ENCODE results near the gene MS4A10.
"Not testable (repeated sequence)": the region's sequence is repeated elsewhere in the genome, so short reads cannot be mapped to it uniquely, and the experiment has no call there.

MS4A10 gene

DNA sequence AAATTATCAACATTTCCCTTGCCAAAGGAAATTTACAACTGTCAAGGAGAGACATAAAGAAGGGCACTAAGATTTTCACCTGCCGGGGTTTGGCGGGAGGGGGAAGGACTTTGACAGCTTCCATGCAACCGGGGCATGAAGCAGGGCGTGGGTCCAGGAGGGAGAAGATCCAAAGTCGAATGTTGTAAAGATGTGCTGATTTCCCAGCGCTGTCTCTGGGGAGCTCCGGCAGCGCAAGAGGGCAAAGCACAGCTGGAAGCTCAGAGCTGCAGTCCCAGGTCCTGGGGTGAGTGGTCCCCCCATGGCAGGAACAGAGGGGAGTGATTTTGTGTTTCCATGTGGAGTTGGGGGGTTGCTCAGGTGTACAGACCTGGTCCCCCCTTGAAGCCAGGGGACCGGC is at the start of gene MS4A10:
Gene MS4A10, plus strand, starts transcription at position 198 of the 400 bp plus-strand sequence. CDS start 5,003 bp downstream, outside the sequence.
- in situ Hi-C loops (cut with MboI; ENCODE audit: low sequenced_read_pairs) = no loop called here

DNA sequence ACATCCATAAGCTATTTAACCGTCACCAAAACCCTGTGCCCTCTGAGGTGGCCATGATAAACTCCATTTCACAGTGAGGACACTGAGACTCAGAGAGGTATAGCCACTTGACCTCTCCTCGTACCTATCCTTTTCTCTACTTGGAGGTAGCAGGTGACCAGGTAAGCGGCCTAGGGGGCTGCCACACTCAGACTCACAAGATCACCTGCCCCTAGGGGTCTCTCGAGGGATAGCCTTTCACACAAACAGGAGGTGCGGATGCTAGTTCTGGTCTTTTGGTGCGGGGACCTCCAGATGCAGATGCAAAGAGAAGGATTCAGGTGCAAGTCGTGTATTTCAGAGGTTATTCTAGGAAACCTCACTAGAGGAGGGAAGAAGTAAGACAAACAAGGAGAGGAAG is 46.0 kb upstream of the MS4A10 start:
- in situ Hi-C loops (cut with MboI; ENCODE audit: low sequenced_read_pairs) = no loop called here

DNA sequence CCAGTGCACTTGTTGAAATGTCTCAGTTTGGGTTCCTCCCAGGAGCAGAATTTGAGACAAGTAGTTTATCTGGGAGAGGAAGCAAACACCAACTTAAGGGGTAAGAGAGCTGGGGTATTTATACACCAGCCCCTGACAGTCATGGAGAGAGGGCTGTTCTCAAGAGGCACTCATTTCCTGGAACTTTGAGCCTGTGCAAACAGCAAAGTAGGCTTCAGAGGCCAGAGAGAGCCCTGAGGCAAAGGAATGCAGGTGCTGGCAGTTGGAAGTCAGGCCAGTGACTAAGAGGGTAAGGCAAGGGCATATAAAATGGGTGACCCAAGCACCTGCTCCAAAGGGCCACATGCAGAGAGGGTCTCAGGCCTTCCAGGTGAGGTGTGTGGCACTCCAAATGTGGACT is 44.6 kb upstream of the MS4A10 start:
- in situ Hi-C loops (cut with MboI; ENCODE audit: low sequenced_read_pairs) = no loop called here

DNA sequence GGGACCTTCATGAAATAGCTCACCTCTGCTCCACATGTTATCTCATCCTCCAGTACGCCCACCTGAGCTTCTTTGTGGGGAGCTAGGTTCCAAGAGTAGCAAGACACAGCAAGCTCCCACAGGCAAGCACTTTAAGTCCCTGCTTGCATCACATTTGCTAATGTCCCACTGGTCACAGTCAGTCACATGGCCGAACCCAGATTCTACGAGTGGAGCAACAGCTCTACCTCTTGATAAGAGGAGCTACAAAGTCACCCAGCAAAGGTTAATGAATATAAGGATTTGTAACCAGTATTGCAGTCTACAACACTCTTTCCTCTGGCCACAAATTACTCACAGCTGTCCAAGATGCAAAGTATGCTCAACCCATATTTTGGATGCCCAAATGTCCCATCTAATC is 43.7 kb upstream of the MS4A10 start:
- in situ Hi-C loops (cut with MboI; ENCODE audit: low sequenced_read_pairs) = no loop called here

DNA sequence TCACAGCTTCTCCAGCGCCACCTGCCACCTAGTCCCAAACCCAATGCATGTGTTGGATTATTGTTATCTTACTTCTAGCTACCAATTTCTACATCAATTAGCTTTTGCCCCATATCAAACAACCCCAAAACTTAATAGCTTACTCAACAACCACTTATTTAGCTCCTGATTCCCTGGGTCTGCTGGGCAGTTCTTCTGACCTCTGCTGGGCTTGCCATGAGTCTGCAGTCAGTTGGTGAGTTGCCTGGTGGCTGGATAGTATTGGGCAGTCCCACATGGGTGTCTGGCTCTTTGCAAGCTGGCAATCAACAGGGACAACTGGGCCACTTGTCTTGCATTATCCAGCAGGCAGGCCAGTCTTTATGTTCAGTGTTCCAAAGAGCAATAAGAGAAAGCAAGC is 42.1 kb upstream of the MS4A10 start:
- in situ Hi-C loops (cut with MboI; ENCODE audit: low sequenced_read_pairs) = no loop called here

DNA sequence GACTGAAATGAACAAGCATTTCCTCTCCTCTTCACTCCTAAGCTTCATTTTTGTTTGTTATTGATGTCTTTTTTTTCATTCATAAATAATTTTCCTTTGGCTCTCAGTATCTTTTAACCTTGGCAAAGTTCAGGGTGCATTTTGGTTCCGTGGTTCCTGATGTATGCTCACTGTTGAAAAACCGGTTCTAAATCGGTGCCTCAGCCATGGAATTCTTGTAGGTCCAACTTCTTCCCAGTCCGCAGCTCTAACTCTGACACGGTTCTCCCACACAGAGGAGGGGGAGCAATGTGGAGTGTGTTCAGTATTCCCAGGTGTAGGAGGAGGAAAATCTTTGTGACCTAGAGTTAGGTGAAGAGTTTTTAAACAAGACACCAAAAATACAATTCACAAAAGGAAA is 41.0 kb upstream of the MS4A10 start:
- in situ Hi-C loops (cut with MboI; ENCODE audit: low sequenced_read_pairs) = no loop called here

DNA sequence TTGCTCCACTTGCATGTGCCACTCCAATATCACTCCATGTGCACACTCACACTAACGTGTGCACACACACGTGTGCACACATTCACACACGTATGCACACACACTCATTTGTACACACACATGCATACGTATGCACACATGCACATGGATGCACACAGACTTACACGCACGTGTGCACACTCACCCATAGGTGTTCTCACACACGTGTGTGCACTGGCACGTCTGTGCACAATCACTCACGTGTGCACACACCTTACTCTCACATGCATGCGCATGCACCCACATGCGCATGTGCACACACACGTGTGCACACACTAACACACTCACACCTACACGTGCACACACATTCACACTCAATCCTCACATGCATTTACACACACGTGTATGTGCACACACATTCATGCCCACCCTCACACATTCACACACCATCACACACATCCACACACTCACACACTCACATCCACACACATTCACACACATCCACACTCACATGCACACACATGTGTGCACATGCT is 37.7 kb upstream of the MS4A10 start:
- in situ Hi-C loops (cut with MboI; ENCODE audit: low sequenced_read_pairs) = no loop called here

DNA sequence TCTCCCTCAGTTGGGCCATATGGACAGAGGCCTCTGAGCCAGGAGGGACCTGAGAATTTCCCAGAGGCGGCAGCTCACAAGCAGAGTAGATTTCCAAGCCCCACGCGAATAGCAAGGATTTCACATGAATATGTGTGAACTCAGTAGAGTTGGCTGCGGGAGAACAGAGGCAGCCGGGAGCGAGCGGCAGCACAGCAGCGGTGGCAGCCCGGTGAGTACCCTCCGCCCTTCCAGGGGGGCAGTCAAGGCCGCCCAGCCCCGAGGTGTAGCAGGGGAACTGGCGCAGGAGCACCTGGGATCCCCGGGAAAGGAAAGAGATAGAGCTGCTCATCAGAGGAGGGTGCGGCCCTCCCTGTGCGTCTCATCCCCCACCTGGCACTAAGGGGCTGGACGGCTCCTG is 36.9 kb upstream of the MS4A10 start:
- in situ Hi-C loops (cut with MboI; ENCODE audit: low sequenced_read_pairs) = no loop called here

DNA sequence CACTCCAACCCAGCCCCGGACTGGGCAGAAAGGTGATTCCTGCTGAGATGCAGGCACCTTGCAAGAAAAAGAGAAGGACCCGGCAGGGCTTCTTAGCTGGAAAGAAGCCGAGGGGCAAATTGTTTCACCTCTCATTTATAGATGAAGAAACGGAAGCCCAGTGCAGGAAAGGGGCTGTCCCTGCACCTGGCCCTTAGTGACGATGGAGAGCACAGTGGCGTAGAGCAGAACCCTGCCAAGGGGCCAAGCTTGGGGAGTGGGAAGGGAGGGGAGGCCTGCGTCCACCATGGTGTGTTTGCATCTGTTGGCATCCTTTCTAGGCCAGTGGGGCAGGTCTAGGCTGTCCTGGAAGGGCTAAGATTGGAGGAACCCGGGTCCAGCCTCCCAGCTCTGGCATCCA is 36.3 kb upstream of the MS4A10 start:
- in situ Hi-C loops (cut with MboI; ENCODE audit: low sequenced_read_pairs) = no loop called here

DNA sequence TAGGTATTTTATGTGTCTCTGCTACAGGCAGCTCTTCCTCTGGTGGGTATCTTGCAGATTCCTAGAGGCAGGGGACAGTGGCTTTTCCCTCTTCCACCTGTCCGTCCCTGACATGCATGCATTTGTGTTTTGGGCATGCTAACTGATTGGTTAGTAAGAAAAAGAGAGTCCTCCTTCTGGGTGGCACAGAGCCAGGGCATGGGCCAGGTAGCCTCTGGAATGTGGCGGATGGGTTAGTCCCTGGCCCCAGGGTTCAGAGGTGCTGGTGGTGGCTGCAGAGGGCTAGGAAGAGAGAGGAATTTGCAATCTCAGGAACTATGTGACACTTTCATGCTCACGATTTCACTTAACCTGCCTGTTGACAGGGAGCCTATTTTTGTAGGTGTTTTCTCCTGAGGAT is 34.2 kb upstream of the MS4A10 start:
- in situ Hi-C loops (cut with MboI; ENCODE audit: low sequenced_read_pairs) = no loop called here

DNA sequence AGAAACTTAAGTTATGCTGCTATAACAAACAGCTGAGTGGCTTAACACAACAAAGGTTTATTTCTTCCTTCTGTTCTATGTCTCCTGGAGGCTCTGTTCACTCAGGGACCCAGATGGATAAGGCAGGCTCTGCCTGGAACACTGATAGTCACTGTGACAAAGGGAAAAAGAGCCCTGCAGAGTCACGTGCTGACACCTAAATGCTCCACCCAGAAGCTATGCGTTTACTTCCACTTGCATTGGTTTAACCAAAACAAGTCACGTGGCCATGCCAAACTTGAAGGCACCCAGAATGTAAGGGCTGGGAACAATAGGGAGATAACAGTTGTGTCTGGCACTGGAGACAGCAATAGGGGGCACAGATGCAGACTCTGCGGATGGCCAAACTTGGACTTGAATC is 31.8 kb upstream of the MS4A10 start:
- in situ Hi-C loops (cut with MboI; ENCODE audit: low sequenced_read_pairs) = no loop called here

DNA sequence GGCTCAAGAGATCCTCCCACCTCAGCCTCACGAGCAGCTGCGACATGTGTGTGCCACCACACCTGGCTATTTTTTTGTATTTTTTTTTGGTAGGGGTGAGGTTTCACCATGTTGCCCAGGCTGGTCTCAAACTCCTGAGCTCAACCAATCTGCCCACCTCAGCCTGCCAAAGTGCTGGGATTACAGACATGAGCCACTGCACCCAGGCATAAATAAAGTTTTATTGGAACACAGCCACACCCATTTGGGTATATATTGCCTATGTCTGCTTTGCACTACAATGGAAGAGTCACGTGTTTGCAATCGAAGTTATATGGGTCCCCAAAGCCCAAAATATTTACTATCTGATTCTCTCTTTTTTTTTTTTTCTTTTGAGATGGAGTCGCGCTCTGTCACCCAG is 30.2 kb upstream of the MS4A10 start:
- in situ Hi-C loops (cut with MboI; ENCODE audit: low sequenced_read_pairs) = no loop called here

DNA sequence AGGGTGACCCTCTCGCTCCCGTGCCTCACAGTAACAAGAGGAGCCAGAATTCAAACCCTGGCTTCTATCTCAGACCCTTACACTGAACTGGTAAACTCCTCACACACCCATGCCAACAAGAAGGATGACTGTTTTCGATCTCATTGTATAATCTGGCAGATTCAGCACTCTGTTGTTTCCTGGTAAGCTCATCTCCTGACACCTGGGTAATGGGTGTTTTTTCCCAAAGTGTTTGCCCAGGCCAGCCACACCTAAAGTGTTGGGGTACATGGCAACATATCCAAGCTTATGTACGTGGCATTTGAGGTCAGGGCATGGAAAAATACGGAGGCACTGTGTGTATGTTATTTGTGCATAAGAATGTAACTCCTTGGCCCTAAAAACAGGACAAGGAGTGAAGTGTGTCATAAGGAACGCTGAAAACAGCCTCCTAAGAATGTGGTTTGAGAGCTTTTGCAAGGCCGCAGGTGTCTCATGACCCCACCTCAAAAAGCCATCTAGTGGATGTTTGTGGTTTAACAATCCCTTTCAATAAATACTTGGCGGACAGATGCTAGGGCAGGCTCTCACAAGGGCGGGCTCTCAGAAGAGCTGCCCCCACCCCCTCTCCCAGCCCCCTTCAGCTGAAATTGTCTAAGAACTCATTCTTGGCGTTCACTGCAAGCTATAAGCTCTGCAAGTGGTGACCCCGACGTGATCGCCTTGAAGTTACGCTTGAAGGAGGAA is 28.7 kb upstream of the MS4A10 start, which contains the start of gene MS4A15:
Gene MS4A15, plus strand, starts transcription at position 561 of the 726 bp plus-strand sequence. CDS start 6,867 bp downstream, outside the sequence.
- in situ Hi-C loops (cut with MboI; ENCODE audit: low sequenced_read_pairs) = no loop called here

DNA sequence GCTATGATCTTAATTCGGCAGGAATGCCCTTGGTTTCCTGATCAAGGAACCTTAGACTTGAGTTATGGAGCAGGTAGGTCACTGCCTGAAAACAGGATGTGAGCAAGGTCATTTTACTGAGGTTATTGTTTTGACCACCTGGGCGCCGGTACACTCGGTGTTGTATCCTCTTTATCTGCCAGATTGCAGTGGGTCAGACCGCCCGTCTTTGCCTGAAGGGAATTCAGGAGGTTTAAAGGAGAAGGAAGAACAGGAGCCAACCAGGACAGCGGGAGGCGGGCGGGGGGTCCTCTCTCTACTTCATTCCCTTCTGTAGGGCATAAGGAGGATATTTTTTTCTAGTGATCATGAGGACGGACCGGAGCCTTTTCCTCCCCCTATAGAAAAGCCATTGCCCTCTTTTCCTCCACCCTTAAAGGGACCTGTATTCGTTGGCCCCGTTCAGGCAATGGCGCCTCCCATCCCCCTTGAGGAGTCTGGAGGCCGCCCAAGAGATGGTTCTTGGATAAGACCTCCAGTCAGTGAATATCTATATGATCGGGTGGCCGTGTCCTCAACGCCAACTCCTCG is 27.8 kb upstream of the MS4A10 start:
- in situ Hi-C loops (cut with MboI; ENCODE audit: low sequenced_read_pairs) = no loop called here

DNA sequence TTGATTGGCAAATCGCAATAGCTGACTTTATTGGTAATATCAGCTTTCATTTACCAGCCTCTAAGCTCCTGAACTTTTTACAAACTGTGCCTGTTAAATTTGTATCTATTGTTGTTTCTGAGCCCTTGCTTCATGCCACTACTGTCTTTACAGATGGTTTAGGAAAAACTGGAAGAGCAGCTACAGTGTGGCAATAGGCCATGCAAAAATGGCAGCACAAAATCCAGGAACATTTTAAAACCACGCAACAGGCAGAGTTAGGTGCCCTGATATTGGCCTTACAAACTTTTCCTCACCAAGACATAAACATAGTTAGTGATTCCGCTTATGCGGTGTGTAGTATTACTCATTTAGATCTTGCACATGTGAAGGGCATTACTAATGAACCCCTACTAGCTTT is 26.5 kb upstream of the MS4A10 start:
- in situ Hi-C loops (cut with MboI; ENCODE audit: low sequenced_read_pairs) = not testable (repeated sequence)

DNA sequence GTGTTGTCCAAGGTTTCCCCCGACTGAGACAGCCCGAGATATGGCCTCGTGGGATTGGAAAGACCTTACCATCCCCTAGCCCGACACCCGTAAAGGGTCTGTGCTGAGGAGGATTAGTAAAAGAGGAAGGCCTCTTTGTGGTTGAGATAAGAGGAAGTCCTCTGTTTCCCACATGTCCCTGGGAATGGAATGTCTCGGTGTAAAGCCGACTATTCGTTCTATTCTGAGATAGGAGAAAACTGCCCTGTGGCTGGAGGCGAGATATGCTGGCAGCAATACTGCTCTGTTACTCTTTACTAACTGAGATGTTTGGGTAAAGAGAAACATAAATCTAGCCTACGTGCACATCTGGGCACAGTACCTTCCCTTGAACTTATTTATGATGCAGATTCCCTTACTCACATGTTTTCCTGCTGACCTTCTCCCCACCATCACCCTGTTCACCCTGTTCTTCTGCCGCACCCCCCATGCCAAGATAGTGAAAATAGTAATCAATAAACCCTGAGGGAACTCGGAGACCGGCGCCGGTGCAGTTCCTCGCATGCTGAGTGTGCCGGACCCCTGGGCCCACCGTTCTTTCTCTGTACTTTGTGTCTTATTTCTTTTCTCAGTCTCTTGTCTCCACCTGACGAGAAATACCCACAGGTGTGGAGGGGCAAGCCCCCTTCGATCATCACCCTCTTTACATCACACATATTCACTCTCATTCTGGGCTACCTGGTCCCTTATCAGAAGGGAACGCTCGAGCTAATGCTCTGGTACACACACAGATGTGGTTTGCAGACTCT is 25.5 kb upstream of the MS4A10 start:
- in situ Hi-C loops (cut with MboI; ENCODE audit: low sequenced_read_pairs) = not testable (repeated sequence)

DNA sequence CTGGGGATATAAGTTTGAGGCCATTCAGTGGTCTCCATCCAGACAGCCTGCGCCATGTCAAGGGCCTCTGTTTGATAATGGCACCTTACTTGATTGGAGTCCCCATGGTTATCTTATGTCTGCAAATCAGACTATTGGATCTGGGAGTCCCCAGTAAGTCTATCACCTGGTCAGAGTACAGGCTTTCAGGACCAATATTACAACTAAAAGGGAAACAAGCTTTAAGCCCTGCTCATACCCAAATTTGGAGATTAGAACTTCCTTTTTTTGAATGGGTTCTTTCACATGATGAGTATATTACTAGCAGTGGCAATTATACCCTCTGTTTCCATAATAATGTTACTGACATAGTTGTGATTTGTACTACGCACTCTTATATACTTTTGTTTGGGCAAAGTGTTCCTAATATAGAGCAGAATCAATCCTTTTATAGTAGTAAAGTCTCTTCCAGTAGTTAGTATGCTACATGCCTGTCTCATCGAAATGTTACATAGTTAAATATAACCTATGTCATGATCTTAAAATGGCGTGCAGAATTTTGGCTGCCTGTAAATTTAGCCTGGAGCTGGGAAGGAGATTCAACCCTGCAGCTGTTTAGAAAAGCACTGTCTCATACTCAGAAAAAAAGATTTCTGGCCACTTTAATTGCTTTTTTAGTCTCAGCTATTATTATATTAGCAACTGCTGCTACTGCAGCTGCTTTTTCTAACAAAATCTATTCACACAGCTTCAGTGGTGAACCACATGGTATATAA is 23.5 kb upstream of the MS4A10 start:
- in situ Hi-C loops (cut with MboI; ENCODE audit: low sequenced_read_pairs) = no loop called here

DNA sequence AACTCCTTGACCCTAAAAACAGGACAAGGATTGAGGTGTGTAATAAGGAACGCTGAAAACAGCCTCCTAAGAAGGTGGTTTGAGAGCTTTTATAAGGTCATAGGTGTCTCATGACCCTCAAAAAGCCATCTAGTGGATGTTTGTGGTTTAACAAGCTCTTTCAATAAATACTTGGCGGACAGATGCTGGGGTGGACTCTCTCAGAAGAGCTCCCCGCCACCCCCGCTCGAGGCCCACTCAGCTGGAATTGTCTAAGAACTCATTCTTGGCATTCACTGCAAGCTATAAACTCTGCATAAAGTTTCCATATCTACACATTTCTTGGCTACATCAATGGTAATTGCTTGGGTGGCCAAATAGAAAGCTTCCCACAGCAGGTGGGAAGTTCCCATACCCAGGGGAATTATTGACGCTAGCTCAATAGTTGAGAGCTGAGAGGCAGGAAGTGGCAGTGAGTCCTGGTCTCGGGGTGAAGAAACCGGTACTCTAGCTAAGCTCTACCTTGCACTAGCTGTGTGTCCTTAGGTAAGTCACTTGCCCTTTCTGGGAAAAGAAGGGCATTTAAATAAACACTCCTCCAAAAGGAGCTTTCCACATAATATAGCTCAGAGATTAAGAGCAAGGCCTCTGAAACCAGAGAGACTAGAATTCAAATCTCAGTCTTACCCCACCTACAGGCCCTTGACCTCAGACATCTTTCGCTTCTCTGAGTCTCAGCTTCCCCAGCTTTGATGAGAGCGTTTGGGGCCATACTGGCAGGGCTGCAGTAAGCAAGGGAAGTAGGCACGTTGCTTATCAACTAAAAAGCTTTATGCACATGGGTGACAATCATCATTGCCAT is 22.1 kb upstream of the MS4A10 start:
- in situ Hi-C loops (cut with MboI; ENCODE audit: low sequenced_read_pairs) = no loop called here

DNA sequence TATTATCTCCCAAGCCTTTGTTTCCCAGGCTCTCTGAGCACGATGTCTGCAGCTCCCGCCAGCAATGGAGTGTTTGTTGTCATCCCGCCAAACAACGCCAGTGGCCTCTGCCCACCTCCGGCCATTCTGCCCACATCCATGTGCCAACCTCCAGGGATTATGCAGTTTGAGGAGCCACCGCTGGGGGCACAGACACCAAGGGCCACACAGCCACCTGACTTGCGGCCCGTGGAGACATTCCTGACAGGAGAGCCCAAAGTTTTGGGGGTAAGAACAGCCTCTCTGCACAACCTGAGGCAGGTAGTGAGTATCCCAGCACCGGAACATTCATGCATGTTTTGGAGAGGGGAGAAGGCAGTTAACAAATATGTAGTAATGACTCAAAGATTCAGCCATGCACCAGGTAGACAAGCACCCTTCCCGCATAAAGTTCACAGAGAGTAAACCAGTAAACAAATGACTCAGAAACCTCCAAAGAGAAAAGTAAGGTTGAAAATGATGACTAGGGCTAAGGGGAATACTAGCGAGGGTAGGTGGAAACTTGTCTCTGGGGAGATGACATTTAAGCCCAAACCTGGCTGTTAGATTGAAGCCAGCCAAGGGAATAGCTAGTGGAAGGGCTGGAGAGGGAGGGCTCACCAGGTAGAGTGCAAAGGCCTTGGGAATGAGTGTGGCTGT is 21.3 kb upstream of the MS4A10 start:
- in situ Hi-C loops (cut with MboI; ENCODE audit: low sequenced_read_pairs) = no loop called here

DNA sequence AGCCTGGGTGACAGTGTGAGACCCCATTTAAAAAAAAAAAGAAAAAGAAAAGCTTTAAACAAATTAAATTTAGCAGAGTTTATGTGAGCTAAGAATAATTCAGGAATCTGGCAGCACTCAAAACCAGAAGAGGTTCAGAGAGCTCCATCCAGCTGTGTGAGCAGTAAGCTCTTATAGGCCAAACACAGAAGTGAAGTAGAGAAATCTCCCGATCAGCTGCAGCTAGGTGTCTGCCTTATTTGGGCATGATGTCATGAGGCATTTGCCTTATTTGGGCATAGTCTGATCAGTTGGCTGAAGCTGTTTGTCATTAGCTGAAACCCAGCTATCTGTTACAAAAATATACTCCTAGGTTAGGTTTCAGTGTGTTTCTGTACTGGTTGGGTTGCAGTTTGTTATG is 20.3 kb upstream of the MS4A10 start:
- in situ Hi-C loops (cut with MboI; ENCODE audit: low sequenced_read_pairs) = no loop called here

Data from HL-60/S4 treated with retinoic acid at 250 ng/mL for 4 days and 3 days (cell line).